Measurements from ENCODE around the gene LOXL4. TPM values are rescaled to one million over a fixed set of nuclear protein-coding genes. Genes with fewer than 3 reads are reported as not detected.

Gene LOXL4
- total RNA-seq, 1 experiment from 2014 or later: 3.7 TPM

- intact Hi-C loops (cut with micrococcal nuclease; ENCODE audit: unreplicated experiment): no loop called here
- no peaks in the 10 kb centered on the region for H3K27me3 ChIP-seq (replicated peaks; ENCODE audit: control insufficient read depth, insufficient read depth, low read length)
- no peak for TF ChIP-seq CTCF (IDR thresholded peaks at IDR 0.05; ENCODE audit: insufficient read depth in 1 of 2, low read depth in 1 of 2, low read length in 1 of 2, severe bottlenecking in 1 of 2, unreplicated experiment in 1 of 2)
- POLR2A ChIA-PET: no interaction called here
- Mint-ChIP-seq H3K27ac (ENCODE audit: unreplicated experiment) (no peak overlapping the region), H3K4me1 (ENCODE audit: low read depth, unreplicated experiment) (no peaks in the 10 kb centered on the region), H3K36me3 (ENCODE audit: insufficient read depth, unreplicated experiment) (no peaks in the 10 kb centered on the region), H3K4me3 (ENCODE audit: unreplicated experiment) (no peak overlapping the region), H3K27me3 (ENCODE audit: insufficient read depth, unreplicated experiment) (peaks cover 17% of the 10 kb centered on the region), H3K9me3 (ENCODE audit: unreplicated experiment) (no peaks in the 10 kb centered on the region)
- H3K4me3 ChIP-seq (ENCODE audit: low read depth, low read length): no peak overlapping the region
- H3K9me3 ChIP-seq: no peaks in the 10 kb centered on the region
- BruUV-seq (replicated peaks): no TSS peak
- DNase-seq: no peak
- no peaks in the 10 kb centered on the region for H3K36me3 ChIP-seq (ENCODE audit: control insufficient read depth, insufficient read depth, low read length)
- no peaks in the 10 kb centered on the region for H3K4me1 ChIP-seq
- CTCF ChIA-PET: no interaction called here
Measured at GRCh38 chr10:98286419-98286818, 18.4 kb upstream of the LOXL4 start.

- CTCF ChIA-PET: no interaction called here
- H3K4me3 ChIP-seq (ENCODE audit: low read depth, low read length): no peak overlapping the region
- peaks cover 19% of the 10 kb centered on the region for H3K27me3 Mint-ChIP-seq (ENCODE audit: insufficient read depth, unreplicated experiment)
- TF ChIP-seq CTCF (IDR thresholded peaks at IDR 0.05; ENCODE audit: insufficient read depth in 1 of 2, low read depth in 1 of 2, low read length in 1 of 2, severe bottlenecking in 1 of 2, unreplicated experiment in 1 of 2): no peak
- H3K4me1 Mint-ChIP-seq (ENCODE audit: low read depth, unreplicated experiment): no peaks in the 10 kb centered on the region
- H3K27me3 ChIP-seq (replicated peaks; ENCODE audit: control insufficient read depth, insufficient read depth, low read length): no peaks in the 10 kb centered on the region
- no peak overlapping the region for H3K4me3 Mint-ChIP-seq (ENCODE audit: unreplicated experiment)
- H3K4me1 ChIP-seq: no peaks in the 10 kb centered on the region
- no TSS peak for BruUV-seq (replicated peaks)
- no peaks in the 10 kb centered on the region for H3K36me3 ChIP-seq (ENCODE audit: control insufficient read depth, insufficient read depth, low read length)
- POLR2A ChIA-PET: no interaction called here
- H3K9me3 Mint-ChIP-seq (ENCODE audit: unreplicated experiment): no peaks in the 10 kb centered on the region
- H3K27ac Mint-ChIP-seq (ENCODE audit: unreplicated experiment): no peak overlapping the region
- H3K36me3 Mint-ChIP-seq (ENCODE audit: insufficient read depth, unreplicated experiment): no peaks in the 10 kb centered on the region
- H3K9me3 ChIP-seq: no peaks in the 10 kb centered on the region
- no peak for DNase-seq
- intact Hi-C loops (cut with micrococcal nuclease; ENCODE audit: unreplicated experiment): no loop called here
Measured at GRCh38 chr10:98285416-98285815, 17.4 kb upstream of the LOXL4 start.

- Histone ChIP-seq H3K27me3 (replicated peaks; ENCODE audit: control insufficient read depth, insufficient read depth, low read length) (no peaks in the 10 kb centered on the region), H3K36me3 (ENCODE audit: control insufficient read depth, insufficient read depth, low read length) (no peaks in the 10 kb centered on the region), H3K9me3 (no peaks in the 10 kb centered on the region), H3K4me1 (no peaks in the 10 kb centered on the region), H3K4me3 (ENCODE audit: low read depth, low read length) (no peak overlapping the region)
- H3K9me3 Mint-ChIP-seq (ENCODE audit: unreplicated experiment): peaks cover 9% of the 10 kb centered on the region
- TF ChIP-seq CTCF (IDR thresholded peaks at IDR 0.05; ENCODE audit: insufficient read depth in 1 of 2, low read depth in 1 of 2, low read length in 1 of 2, severe bottlenecking in 1 of 2, unreplicated experiment in 1 of 2): no peak
- ChIA-PET CTCF (no interaction called here), POLR2A (no interaction called here)
- BruUV-seq (replicated peaks): no TSS peak
- no peak for DNase-seq
- peaks cover 3% of the 10 kb centered on the region for H3K27me3 Mint-ChIP-seq (ENCODE audit: insufficient read depth, unreplicated experiment)
- peaks cover 13% of the 10 kb centered on the region for H3K4me1 Mint-ChIP-seq (ENCODE audit: low read depth, unreplicated experiment)
- H3K4me3 Mint-ChIP-seq (ENCODE audit: unreplicated experiment): no peak overlapping the region
- H3K36me3 Mint-ChIP-seq (ENCODE audit: insufficient read depth, unreplicated experiment): no peaks in the 10 kb centered on the region
- no peak overlapping the region for H3K27ac Mint-ChIP-seq (ENCODE audit: unreplicated experiment)
- intact Hi-C loops (cut with micrococcal nuclease; ENCODE audit: unreplicated experiment): no loop called here
Measured at GRCh38 chr10:98276311-98276710, 8.3 kb upstream of the LOXL4 start.
